SW480 (cell line): ENCODE data around the gene SYPL2.

Experiments used
- DNase-seq: peaks from one replicate; pipeline ENCODE4 v3.0.0-alpha.2; 2016; ENCODE audit warnings: low spot score

SYPL2 gene

GRCh38 chr1:109492779-109493178, 26.4 kb downstream of the SYPL2 start:
- DNase-seq, result no peak

GRCh38 chr1:109493227-109493626, 26.9 kb downstream of the SYPL2 start:
- DNase-seq, result no peak

- peak; percentile 81 for DNase-seq
Observed at GRCh38 chr1:109493805-109494539, 27.6 kb downstream of the SYPL2 start, which contains the start of gene CYB561D1. Gene CYB561D1, plus strand, starts transcription at chr1:109494094. Its CDS starts 46 bp downstream, at chr1:109494140.

- no peak for DNase-seq
Observed at GRCh38 chr1:109495738-109496137, 29.4 kb downstream of the SYPL2 start.

- no peak for DNase-seq
Observed at GRCh38 chr1:109497449-109498160, 31.3 kb downstream of the SYPL2 start.

GRCh38 chr1:109498161-109498801, 31.9 kb downstream of the SYPL2 start:
- DNase-seq, result no peak

GRCh38 chr1:109499081-109499480, 32.7 kb downstream of the SYPL2 start:
- DNase-seq, result no peak

- DNase-seq, result peak; percentile 34
Observed at GRCh38 chr1:109499661-109500536, 33.6 kb downstream of the SYPL2 start.

GRCh38 chr1:109500941-109501381, 34.6 kb downstream of the SYPL2 start:
- no peak for DNase-seq

GRCh38 chr1:109501644-109502363, 35.5 kb downstream of the SYPL2 start:
- no peak for DNase-seq

- no peak for DNase-seq
Observed at GRCh38 chr1:109502364-109502851, 36.1 kb downstream of the SYPL2 start.

- no peak for DNase-seq
Observed at GRCh38 chr1:109503935-109504334, 37.6 kb downstream of the SYPL2 start.

- no peak for DNase-seq
Observed at GRCh38 chr1:109504974-109505373, 38.6 kb downstream of the SYPL2 start.

GRCh38 chr1:109508001-109508872, 41.9 kb downstream of the SYPL2 start:
- no peak for DNase-seq

- no peak for DNase-seq
Observed at GRCh38 chr1:109508873-109509175, 42.5 kb downstream of the SYPL2 start.

- peak; percentile 31 for DNase-seq
Observed at GRCh38 chr1:109509176-109510134, 43.1 kb downstream of the SYPL2 start, which contains the start of gene AMIGO1. Gene AMIGO1, minus strand, starts transcription at chr1:109509727. Its CDS starts 815 bp downstream, at chr1:109508912.

- DNase-seq, result no peak
Observed at GRCh38 chr1:109513110-109513710, 46.9 kb downstream of the SYPL2 start.

- DNase-seq, result peak; percentile 32
Observed at GRCh38 chr1:109514846-109515245, 48.5 kb downstream of the SYPL2 start.
